ENCODE measurements around the gene NUP214.

GRCh38 chr9:131234799-131235479 is 109.6 kb downstream of the NUP214 start:
- TF ChIP-seq YY1 (IDR thresholded peaks at IDR 0.05; ENCODE audit: insufficient read depth, insufficient read length) (no peak), ZNF274 (IDR thresholded peaks at IDR 0.05; ENCODE audit: low read depth, low read length) (no peak)
